Activated T-helper 2 cell treated with anti-CD3 and anti-CD28 coated beads, Interferon-gamma antibody, Interleukin-2, Interleukin-4, amounts not matched to agents 10 μg/mL and 5 μg/mL and 100 μg/mL, durations not matched to agents 14 hours and 24 hours and 36 hours (primary cell): ENCODE data around the gene GDPD5. TPM values are rescaled to one million over a fixed set of nuclear protein-coding genes. Genes with fewer than 3 reads are reported as not detected.

Experiments used
- DNase-seq: peaks from one replicate; pipeline ENCODE4 v3.0.0; 2021; ENCODE audit warnings: low spot score
- H3K27ac Mint-ChIP-seq: one replicate; pipeline ENCODE4 v1.8.0; 2021; ENCODE audit warnings: mixed read lengths
- H3K27me3 Mint-ChIP-seq: one replicate; pipeline ENCODE4 v1.8.0; 2021; ENCODE audit warnings: low read depth, mixed read lengths
- H3K36me3 Mint-ChIP-seq: one replicate; pipeline ENCODE4 v1.8.0; 2021; ENCODE audit warnings: low read depth, mixed read lengths
- H3K4me1 Mint-ChIP-seq: one replicate; pipeline ENCODE4 v1.8.0; 2021; ENCODE audit warnings: low read depth, mixed read lengths
- H3K4me3 Mint-ChIP-seq: one replicate; pipeline ENCODE4 v1.8.0; 2021; ENCODE audit warnings: low read depth, mild to moderate bottlenecking, moderate library complexity, mixed read lengths
- H3K9me3 Mint-ChIP-seq: one replicate; pipeline ENCODE4 v1.8.0; 2021; ENCODE audit warnings: mixed read lengths
- intact Hi-C: fragments of 100-400 bp; cut with micrococcal nuclease; formaldehyde crosslinking; loops from one replicate; pipeline ENCODE4 v1.15.1; 2023
- total RNA-seq: library from RNA; stranded (reverse); gene quantifications from 2 replicates; pipeline ENCODE4 v1.2.3, GENCODE V29; 2022

Gene GDPD5
- total RNA-seq, 1 donor from 2014 or later: 14.9 TPM

DNA sequence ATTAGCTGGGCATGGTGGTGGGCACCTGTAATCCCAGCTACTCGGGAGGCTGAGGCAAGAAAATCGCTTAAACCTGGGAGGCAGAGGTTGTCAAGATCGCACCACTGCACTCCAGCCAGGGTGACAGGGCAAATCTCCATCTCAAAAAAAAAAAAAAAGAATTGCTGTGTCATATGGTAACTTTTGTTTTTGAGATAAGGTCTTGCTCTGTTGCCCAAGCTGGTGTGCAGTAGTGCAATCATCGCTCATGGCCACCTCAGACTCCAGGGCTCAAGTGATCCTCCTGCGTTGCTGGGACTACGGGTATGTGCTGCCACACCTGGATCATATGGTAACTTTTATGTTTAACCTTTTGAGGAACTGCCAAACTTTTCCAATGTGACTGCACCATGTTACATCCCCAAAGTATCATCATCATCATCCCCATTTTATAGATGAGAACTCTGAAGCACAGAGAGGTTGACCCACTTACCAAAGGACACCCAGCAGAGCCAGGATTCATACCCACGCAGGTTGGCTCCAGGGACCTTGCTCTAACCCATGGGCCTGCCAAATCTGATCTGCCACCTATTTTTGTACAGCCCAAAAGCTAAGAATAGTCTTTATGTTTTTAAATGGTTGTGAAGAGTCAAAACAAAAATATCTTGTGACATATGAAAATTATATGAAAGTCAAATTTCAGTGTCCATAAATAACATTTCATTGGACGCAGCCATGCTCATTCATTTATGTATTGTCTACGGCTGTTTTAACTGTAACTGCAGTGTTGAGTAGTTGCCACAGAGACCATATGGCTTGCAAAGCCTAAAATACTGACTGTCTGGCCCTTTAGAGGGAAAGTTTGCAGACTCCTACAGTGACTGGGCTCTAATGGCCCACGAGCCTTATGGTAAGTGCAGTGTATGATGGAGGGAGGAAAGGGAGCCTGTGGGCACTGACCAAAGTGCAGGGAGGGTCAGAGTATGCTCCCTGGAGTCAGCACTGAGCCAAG, 45.3 kb downstream of the GDPD5 start:
- Mint-ChIP-seq H3K4me3 (no peak overlapping the region), H3K27ac (no peak overlapping the region), H3K36me3 (no peaks in the 10 kb centered on the region), H3K4me1 (peaks cover 11% of the 10 kb centered on the region), H3K9me3 (no peaks in the 10 kb centered on the region), H3K27me3 (no peaks in the 10 kb centered on the region)
- no peak for DNase-seq
- intact Hi-C loops: no loop called here

DNA sequence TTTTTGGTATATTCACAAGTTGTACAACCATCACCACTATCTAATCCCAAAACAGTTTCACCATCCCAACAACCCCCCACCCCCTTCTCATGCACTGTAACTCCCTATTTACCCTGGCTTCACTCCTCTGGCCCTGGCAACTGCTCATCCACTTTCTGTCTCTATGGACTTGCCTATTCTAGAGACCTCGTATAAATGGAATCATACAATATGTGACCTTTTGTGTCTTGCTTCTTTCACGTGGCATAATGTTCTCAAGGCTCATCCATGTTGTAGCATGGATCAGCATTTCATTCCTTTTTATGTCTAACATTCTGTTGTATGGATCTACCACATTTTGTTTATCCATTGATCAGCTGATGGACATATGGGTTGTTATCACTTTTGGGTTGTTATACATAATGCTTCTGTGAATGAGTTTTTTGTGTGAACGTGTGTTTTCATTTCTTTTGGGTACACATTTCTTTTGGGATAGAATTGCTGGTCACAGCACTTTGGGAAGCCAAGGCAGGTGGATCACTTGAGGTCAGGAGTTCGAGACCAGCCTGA, 46.1 kb downstream of the GDPD5 start:
- H3K36me3 Mint-ChIP-seq: no peaks in the 10 kb centered on the region
- intact Hi-C loops: no loop called here
- no peak overlapping the region for H3K27ac Mint-ChIP-seq
- no peaks in the 10 kb centered on the region for H3K27me3 Mint-ChIP-seq
- H3K4me1 Mint-ChIP-seq: peaks cover 19% of the 10 kb centered on the region
- no peaks in the 10 kb centered on the region for H3K9me3 Mint-ChIP-seq
- H3K4me3 Mint-ChIP-seq: no peak overlapping the region
- DNase-seq: no peak

DNA sequence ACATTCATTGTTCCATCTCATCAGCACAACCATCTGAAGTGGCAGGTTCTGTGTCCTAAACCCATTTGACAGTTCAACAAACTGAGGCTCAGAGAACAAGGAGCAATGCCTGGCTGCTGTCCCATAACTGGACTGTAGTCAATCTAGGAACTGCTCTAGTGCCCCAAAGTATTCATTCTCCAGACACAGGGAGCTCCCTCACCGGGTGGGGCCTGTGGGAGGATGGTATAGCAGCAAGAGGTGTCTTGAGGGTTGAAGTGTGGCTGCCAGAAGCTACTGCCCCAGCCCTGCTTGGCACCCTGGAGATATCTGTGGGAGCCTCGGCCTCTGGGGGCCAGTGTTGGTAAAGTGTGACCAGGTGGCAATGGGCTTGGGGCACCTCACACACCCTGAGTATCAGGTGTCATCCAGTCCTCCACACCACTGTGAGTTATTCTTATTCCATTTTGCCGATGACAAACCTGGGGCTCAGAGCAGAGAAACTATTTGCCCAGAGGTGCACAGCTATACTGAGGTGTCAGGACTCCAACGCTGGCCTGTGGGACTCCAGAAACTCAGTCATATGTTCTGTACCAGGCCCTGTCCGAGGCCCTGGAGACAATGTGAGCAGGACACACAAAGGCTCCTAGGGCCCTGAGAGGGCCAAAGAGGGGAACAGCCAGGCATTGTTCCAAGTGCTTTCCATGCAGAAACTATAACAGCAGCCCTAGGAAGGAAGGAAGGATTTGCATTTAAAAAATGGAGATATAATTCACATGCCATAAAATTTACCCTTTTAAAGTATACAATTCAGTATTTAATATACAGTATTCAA, 46.8 kb downstream of the GDPD5 start:
- Mint-ChIP-seq H3K27ac (no peak overlapping the region), H3K4me3 (no peak overlapping the region), H3K36me3 (no peaks in the 10 kb centered on the region), H3K4me1 (peaks cover 19% of the 10 kb centered on the region), H3K27me3 (no peaks in the 10 kb centered on the region), H3K9me3 (no peaks in the 10 kb centered on the region)
- DNase-seq: no peak
- intact Hi-C loops: no loop called here

DNA sequence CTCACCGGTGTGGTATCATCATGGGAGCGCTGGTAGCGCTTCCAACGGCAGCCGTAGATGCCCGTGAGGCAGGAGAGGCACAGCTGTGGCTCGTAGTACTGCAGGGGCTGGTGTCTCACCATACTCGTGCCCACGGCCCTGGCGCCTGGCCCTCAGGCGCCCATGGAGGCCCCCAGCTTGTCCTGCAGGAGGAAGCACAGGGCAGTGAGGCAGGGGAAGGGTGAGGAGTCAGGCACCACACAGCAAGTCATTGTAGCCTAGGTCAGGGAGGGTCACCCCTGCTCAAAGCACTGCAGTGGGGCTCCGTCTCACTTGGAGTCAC, 48.2 kb downstream of the GDPD5 start:
- DNase-seq: no peak
- H3K9me3 Mint-ChIP-seq: no peaks in the 10 kb centered on the region
- H3K27me3 Mint-ChIP-seq: no peaks in the 10 kb centered on the region
- peaks cover 19% of the 10 kb centered on the region for H3K4me1 Mint-ChIP-seq
- no peaks in the 10 kb centered on the region for H3K36me3 Mint-ChIP-seq
- no peak overlapping the region for H3K4me3 Mint-ChIP-seq
- intact Hi-C loops: no loop called here
- no peak overlapping the region for H3K27ac Mint-ChIP-seq

DNA sequence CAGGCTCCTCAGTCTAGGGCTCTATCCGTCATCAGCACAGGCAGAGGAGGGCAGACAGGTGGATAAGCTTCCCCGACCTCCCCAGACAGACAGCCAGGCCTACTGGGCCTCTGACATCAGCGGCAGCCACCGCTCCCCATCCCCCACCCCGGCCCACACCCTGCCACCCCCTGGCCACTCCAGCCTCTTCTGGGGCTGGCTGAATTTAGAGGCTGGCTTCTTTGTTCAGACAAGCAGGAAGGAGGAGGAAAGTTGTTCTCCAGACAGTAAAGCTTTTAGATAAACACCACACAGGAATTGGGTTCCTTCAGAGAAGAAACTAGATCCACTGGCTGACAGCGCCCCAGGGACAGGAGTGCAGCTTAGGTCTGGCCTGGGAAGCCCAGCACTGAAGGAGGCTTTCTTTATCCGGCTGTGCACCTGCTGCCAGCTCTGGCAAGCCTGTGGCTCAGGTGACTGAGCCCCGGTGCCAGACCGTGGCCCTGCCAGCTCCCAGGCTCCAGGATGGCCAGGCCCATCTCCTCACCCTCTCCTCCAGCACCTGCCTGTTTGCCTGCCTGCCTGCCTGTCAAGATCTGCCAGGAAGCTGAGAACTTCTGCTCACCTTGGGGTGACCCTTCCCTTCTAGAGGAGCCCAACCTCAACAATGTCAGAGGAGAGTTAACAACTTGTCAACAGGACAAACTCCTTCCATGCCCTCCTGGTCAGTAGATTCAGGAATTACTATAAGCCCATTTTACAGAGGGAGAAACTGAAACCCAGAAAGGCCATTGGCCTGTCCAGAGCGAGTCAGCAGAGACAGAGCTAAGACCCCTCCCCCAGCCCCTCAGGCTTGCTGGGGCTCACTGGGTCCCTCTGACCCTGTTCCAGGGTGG, 48.8 kb downstream of the GDPD5 start:
- H3K9me3 Mint-ChIP-seq: no peaks in the 10 kb centered on the region
- no peak for DNase-seq
- H3K4me1 Mint-ChIP-seq: peaks cover 19% of the 10 kb centered on the region
- no peaks in the 10 kb centered on the region for H3K27me3 Mint-ChIP-seq
- intact Hi-C loops: no loop called here
- peak overlapping the region; percentile 50 for H3K27ac Mint-ChIP-seq
- no peaks in the 10 kb centered on the region for H3K36me3 Mint-ChIP-seq
- H3K4me3 Mint-ChIP-seq: no peak overlapping the region

DNA sequence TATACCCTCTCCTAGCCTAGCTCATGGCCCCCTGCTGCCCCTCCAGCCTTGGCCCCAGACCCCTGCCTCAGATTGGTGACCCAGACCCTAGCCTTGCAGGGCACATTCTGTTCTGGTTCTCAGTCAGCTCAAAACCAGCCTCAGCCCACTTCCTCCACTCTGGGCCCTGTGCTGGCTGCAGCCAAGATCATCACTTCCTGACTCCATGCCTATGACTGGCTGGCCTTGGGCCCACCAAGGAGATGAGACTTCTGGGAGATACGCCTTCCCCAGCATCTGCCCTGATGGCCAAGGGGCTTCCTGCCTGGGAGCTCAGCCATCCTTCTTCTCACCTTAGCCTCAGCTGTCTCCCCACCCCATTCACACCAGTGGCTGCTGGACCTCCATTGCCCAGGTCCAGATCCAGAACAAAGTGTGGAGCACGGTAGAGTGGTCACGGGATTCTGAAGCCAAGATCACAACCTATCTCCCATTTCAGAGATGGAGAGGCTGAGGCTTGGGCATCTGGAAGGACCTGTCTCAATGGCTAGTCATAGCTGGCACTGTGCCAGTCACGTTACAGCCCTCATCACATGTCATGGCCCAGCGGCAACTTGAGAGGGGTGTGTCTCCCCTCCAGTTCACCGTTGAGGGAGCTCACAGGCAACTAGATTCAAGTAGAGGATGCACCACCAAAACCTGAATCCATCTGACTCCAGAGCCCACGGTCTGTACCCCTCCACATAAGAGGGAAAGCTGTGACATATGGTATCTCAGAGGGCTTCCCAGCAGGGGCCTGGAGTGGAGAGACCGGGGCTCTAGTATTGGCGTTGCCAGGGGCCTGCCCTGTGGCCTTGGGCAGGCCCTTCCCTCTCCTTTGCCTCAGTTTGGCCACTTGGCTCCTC, 49.7 kb downstream of the GDPD5 start:
- Mint-ChIP-seq H3K27ac (peak overlapping the region; percentile 89), H3K4me1 (peaks cover 19% of the 10 kb centered on the region), H3K27me3 (no peaks in the 10 kb centered on the region), H3K4me3 (peak overlapping the region; percentile 53), H3K36me3 (no peaks in the 10 kb centered on the region), H3K9me3 (no peaks in the 10 kb centered on the region)
- intact Hi-C loops: no loop called here
- no peak for DNase-seq

DNA sequence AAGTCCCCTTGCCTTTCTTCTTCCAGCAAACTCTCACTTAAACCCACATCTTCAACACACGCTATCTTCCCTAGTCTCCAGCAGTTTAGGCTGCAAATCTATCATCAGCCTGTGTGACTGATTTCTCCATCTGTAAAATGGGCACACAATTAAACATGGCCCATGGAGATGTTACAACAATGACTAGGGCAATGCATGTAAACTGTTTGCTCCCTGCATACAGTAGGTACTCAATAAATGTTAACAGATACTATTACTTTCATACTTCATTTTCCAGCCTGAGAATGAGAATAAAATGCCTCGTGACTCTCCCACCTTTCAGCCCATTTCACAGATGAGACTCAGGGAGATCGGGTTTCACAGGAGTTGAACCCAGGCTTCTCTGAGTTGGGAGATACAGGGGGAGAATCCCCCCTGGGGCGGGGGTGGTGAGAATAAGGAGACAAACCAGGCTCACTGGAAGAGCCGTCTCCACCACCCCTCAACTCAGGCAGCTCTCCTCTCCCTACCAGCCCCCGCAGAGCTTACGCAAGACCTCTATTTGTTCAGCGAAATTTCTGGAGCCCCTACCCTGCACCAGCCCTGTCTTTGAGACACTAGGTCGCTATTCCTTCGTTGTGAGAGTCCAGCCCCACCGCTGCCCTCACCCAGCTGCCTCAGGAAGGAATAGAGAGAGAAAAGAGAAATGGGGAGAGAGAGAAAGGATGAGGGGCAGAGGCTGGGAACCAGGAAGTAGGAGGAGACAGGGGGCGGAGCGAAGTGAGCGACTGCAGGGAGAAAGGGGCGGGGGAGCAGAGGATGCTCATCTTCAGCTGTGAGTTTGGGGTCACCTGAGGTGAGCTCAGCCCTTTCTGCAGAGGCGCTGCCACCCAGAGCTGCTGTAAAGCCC, 50.6 kb downstream of the GDPD5 start:
- Mint-ChIP-seq H3K4me3 (peak overlapping the region; percentile 53), H3K9me3 (no peaks in the 10 kb centered on the region), H3K27me3 (no peaks in the 10 kb centered on the region), H3K36me3 (no peaks in the 10 kb centered on the region), H3K27ac (peak overlapping the region; percentile 89), H3K4me1 (peaks cover 19% of the 10 kb centered on the region)
- intact Hi-C loops: no loop called here
- DNase-seq: peak; percentile 65

DNA sequence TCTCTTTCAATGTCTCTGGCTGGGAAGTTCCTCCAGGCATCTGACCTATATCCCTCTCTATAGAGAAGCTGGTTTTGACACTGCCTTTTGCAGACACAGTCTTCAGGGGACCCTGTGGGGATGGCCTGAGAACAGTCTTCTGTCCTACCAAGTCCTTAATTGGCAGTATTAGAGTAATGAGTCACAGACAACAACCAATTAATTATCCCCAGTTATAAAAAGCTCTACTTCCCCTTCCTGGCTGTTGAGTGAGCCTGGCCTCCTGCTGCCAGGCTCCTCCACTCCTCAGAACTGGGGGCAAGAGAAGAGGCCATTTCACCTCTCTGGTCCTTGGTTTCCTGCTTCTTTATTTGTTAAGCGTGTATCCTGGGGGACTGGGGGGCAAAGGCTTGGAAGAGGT, 51.5 kb downstream of the GDPD5 start:
- no peak overlapping the region for H3K27ac Mint-ChIP-seq

DNA sequence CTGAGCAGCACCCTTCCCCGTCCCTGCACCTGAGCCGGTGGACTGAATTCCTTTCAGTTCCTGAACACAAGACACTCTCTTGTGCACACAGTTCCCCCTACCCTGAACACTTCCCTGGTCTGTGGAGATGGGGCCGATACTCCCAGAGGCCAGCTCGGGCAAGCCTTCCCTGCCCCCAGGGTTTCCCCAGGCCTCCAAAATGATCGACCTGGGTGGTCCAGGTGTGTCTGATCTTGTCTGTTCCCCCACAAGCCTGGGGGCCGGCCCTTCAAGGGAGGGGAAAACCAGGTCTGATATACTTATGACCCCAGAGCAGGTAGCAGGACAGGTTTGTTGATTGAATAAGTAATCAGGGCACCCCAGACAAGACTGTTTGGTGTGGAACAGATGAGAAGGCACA, 52.1 kb downstream of the GDPD5 start:
- Mint-ChIP-seq H3K4me1 (peaks cover 19% of the 10 kb centered on the region), H3K9me3 (no peaks in the 10 kb centered on the region), H3K36me3 (no peaks in the 10 kb centered on the region), H3K27me3 (peaks cover 3% of the 10 kb centered on the region), H3K4me3 (no peak overlapping the region), H3K27ac (no peak overlapping the region)
- DNase-seq: no peak
- intact Hi-C loops: no loop called here

More for the DNA sequence above, 51.5 kb downstream of the GDPD5 start:
- Mint-ChIP-seq H3K36me3 (no peaks in the 10 kb centered on the region), H3K4me3 (no peak overlapping the region), H3K4me1 (peaks cover 19% of the 10 kb centered on the region), H3K9me3 (no peaks in the 10 kb centered on the region), H3K27me3 (peaks cover 3% of the 10 kb centered on the region)
- DNase-seq: no peak
- intact Hi-C loops: no loop called here

DNA sequence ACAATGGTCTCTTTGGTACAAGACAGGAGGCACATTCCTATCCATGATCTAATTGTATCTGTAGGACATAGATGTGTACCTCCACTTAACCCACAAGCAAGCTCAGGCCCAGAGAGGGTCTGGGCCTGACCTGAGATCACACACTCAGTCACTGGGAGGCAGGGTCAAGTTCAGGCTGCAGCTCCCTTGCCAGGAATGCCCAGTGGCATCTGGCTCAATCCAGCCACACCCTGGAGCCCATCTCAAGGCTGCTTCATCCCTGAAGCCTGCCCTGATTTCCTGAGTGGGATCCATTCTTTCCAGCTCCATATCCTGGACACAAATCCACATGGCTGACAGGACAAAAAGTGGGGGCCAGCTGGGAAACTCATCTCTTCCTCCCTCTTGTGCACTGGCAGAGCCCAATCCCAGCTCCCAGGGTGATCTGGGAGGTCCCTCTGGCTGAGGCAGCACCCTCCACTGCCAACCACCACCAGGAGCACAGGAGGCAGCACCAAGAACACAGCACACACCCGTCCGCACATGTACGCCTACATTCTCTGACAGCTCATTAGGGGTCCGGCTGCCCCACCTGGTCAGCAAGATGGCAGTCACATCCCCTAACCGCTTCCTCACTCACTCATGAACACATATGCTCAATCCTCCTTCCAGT, 53.5 kb downstream of the GDPD5 start:
- intact Hi-C loops: no loop called here
- Mint-ChIP-seq H3K9me3 (no peaks in the 10 kb centered on the region), H3K36me3 (no peaks in the 10 kb centered on the region), H3K27me3 (peaks cover 3% of the 10 kb centered on the region), H3K4me3 (no peak overlapping the region), H3K4me1 (peaks cover 18% of the 10 kb centered on the region), H3K27ac (no peak overlapping the region)
- DNase-seq: no peak
